GM21723 (cell line): Measurements from ENCODE around the gene CLEC7A.

ENCODE experiments used
- ATAC-seq: cut with Tn5 transposase; IDR thresholded peaks from one replicate; pipeline ENCODE4 v1.9.1; 2021; ENCODE audit warnings: mild to moderate bottlenecking, moderate library complexity; ENCODE audit not compliant: unreplicated experiment

Gene CLEC7A

GRCh38 chr12:10095971-10096370 lies 34.0 kb downstream of the CLEC7A start:
- ATAC-seq: no peak

GRCh38 chr12:10094646-10095395 lies 35.2 kb downstream of the CLEC7A start:
- no peak for ATAC-seq

GRCh38 chr12:10088955-10089900 lies 40.8 kb downstream of the CLEC7A start:
- no peak for ATAC-seq

- ATAC-seq: no peak
Observed at GRCh38 chr12:10088031-10088430, 42.0 kb downstream of the CLEC7A start.

GRCh38 chr12:10086387-10086786 lies 43.6 kb downstream of the CLEC7A start:
- ATAC-seq: no peak

- ATAC-seq: no peak
Observed at GRCh38 chr12:10084733-10085132, 45.3 kb downstream of the CLEC7A start.

GRCh38 chr12:10082117-10082874 lies 47.7 kb downstream of the CLEC7A start:
- no peak for ATAC-seq

GRCh38 chr12:10075451-10075850 lies 54.5 kb downstream of the CLEC7A start:
- no peak for ATAC-seq

- no peak for ATAC-seq
Observed at GRCh38 chr12:10073261-10073660, 56.7 kb downstream of the CLEC7A start.

GRCh38 chr12:10072131-10072530 lies 57.9 kb downstream of the CLEC7A start:
- ATAC-seq: no peak

- ATAC-seq: no peak
Observed at GRCh38 chr12:10070380-10070779, 59.6 kb downstream of the CLEC7A start.

- no peak for ATAC-seq
Observed at GRCh38 chr12:10069976-10070375, 60.0 kb downstream of the CLEC7A start.

- no peak for ATAC-seq
Observed at GRCh38 chr12:10069099-10069498, 60.9 kb downstream of the CLEC7A start.

GRCh38 chr12:10068644-10069043 lies 61.4 kb downstream of the CLEC7A start:
- ATAC-seq: no peak

- ATAC-seq: no peak
Observed at GRCh38 chr12:10067942-10068341, 62.1 kb downstream of the CLEC7A start.

GRCh38 chr12:10067264-10067663 lies 62.7 kb downstream of the CLEC7A start:
- no peak for ATAC-seq
